ENCODE results near the gene ARL6.

ARL6 gene

GRCh38 chr3:97772926-97773325 lies 8.4 kb downstream of the ARL6 start:
- Histone ChIP-seq H3K9me3 (ENCODE audit: control insufficient read depth, insufficient read depth, low read length) (no peaks in the 10 kb centered on the region), H3K36me3 (ENCODE audit: control insufficient read depth, insufficient read depth, low read length) (peaks cover 21% of the 10 kb centered on the region), H3K4me1 (ENCODE audit: control insufficient read depth, insufficient read depth, low read length) (0 out of 2 replicates have a peak, but pooled peaks cover 6% of the 10 kb centered on the region), H3K9ac (ENCODE audit: low read depth, low read length) (no peak overlapping the region), H3K27me3 (ENCODE audit: control insufficient read depth, insufficient read depth, low read length) (no peaks in the 10 kb centered on the region), H3K4me3 (ENCODE audit: low read depth, low read length) (no peak overlapping the region), H3K27ac (ENCODE audit: low read depth, low read length) (no peak overlapping the region)

DNA sequence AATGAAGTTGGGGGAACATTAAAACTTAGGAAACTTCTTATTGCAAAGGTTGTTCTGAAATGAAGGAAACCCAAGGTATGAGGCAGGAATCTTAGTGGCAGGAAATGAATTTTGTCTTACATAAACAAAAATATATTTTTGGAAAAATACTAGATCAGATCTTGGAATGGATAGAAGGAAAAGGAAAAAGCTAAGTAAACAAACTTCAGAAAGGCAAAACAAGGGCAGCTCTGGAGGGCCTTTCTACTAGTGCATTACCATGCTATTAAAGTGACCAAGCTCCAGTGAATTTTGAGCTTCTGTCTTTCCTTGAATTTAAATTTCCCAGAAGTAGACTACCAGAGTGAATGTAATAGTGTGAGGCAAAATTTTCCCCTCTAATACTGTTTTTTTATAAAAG lies 13.6 kb downstream of the ARL6 start:
- Histone ChIP-seq H3K9me3 (ENCODE audit: control insufficient read depth, insufficient read depth, low read length) (no peaks in the 10 kb centered on the region), H3K4me1 (ENCODE audit: control insufficient read depth, insufficient read depth, low read length) (0 out of 2 replicates have a peak, but pooled peaks cover 6% of the 10 kb centered on the region), H3K27ac (ENCODE audit: low read depth, low read length) (no peak overlapping the region), H3K9ac (ENCODE audit: low read depth, low read length) (no peak overlapping the region), H3K4me3 (ENCODE audit: low read depth, low read length) (no peak overlapping the region), H3K36me3 (ENCODE audit: control insufficient read depth, insufficient read depth, low read length) (no peaks in the 10 kb centered on the region), H3K27me3 (ENCODE audit: control insufficient read depth, insufficient read depth, low read length) (no peaks in the 10 kb centered on the region)

DNA sequence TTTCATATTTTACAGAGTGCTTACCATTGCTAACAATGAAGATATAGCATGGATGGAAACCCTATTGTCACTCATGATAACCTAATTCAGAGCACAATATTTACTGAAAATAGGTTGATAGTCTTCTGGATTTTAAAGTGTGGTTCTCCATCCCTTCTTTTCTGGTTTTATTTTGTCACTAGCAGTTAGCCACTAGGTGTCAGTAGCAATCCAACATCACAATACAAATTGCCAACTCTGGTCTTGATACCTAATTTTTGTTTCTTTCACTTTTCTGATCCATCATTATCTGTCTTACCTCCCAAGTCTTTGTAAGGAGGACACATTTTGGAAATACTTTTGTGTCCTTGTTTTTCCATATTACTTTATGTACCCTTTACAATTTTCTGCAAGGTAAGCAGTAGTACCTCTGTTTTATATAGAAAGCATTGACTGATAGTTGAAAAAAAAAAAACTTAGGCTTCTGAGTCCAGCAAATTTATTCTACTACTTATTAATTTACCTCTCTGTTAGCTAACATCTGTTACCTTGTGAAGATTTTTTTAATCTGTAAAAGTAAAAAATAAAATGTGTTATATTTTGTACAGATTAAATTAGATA lies 29.0 kb downstream of the ARL6 start:
- no peaks in the 10 kb centered on the region for H3K27me3 ChIP-seq (ENCODE audit: control insufficient read depth, insufficient read depth, low read length)
- peaks cover 13% of the 10 kb centered on the region; the same call in 1 of the 2 replicates for H3K36me3 ChIP-seq (ENCODE audit: control insufficient read depth, insufficient read depth, low read length)
- H3K9ac ChIP-seq (ENCODE audit: low read depth, low read length): no peak overlapping the region
- H3K4me3 ChIP-seq (ENCODE audit: low read depth, low read length): no peak overlapping the region
- H3K4me1 ChIP-seq (ENCODE audit: control insufficient read depth, insufficient read depth, low read length): no peaks in the 10 kb centered on the region
- no peaks in the 10 kb centered on the region for H3K9me3 ChIP-seq (ENCODE audit: control insufficient read depth, insufficient read depth, low read length)
- H3K27ac ChIP-seq (ENCODE audit: low read depth, low read length): no peak overlapping the region

DNA sequence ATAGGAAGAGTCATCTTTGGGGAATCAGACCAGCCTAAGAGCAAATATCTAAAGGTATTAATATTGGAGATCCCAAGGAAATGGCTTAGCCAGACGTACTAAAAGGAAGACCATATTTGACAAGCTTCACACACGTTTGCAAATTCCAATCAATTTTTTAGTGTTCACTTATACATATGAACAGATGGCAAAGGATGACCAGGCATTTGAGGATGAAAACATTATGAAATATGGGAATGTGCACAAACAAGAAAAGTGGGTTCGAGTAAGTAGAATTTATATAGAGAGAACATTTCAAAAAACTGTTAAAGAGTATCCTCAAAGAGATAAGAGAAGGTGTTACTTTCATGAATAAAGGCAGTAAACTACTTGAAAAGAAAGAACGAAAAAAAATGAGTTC lies 31.4 kb downstream of the ARL6 start:
- no peak overlapping the region for H3K27ac ChIP-seq (ENCODE audit: low read depth, low read length)
- no peaks in the 10 kb centered on the region for H3K27me3 ChIP-seq (ENCODE audit: control insufficient read depth, insufficient read depth, low read length)
- no peaks in the 10 kb centered on the region for H3K4me1 ChIP-seq (ENCODE audit: control insufficient read depth, insufficient read depth, low read length)
- no peak overlapping the region for H3K9ac ChIP-seq (ENCODE audit: low read depth, low read length)
- no peak overlapping the region for H3K4me3 ChIP-seq (ENCODE audit: low read depth, low read length)
- no peaks in the 10 kb centered on the region for H3K9me3 ChIP-seq (ENCODE audit: control insufficient read depth, insufficient read depth, low read length)
- peaks cover 10% of the 10 kb centered on the region; the same call in 1 of the 2 replicates for H3K36me3 ChIP-seq (ENCODE audit: control insufficient read depth, insufficient read depth, low read length)

GRCh38 chr3:97804471-97804870 lies 39.9 kb downstream of the ARL6 start:
- Histone ChIP-seq H3K27me3 (ENCODE audit: control insufficient read depth, insufficient read depth, low read length) (no peaks in the 10 kb centered on the region), H3K9ac (ENCODE audit: low read depth, low read length) (no peak overlapping the region), H3K4me3 (ENCODE audit: low read depth, low read length) (no peak overlapping the region), H3K9me3 (ENCODE audit: control insufficient read depth, insufficient read depth, low read length) (no peaks in the 10 kb centered on the region), H3K4me1 (ENCODE audit: control insufficient read depth, insufficient read depth, low read length) (no peaks in the 10 kb centered on the region), H3K36me3 (ENCODE audit: control insufficient read depth, insufficient read depth, low read length) (no peaks in the 10 kb centered on the region), H3K27ac (ENCODE audit: low read depth, low read length) (no peak overlapping the region)

GRCh38 chr3:97810779-97811390 lies 46.3 kb downstream of the ARL6 start:
- Histone ChIP-seq H3K9me3 (ENCODE audit: control insufficient read depth, insufficient read depth, low read length) (no peaks in the 10 kb centered on the region), H3K4me1 (ENCODE audit: control insufficient read depth, insufficient read depth, low read length) (no peaks in the 10 kb centered on the region), H3K27me3 (ENCODE audit: control insufficient read depth, insufficient read depth, low read length) (no peaks in the 10 kb centered on the region), H3K9ac (ENCODE audit: low read depth, low read length) (no peak overlapping the region), H3K36me3 (ENCODE audit: control insufficient read depth, insufficient read depth, low read length) (no peaks in the 10 kb centered on the region), H3K27ac (ENCODE audit: low read depth, low read length) (no peak overlapping the region), H3K4me3 (ENCODE audit: low read depth, low read length) (no peak overlapping the region)

- H3K27ac ChIP-seq (ENCODE audit: low read depth, low read length): no peak overlapping the region
- H3K36me3 ChIP-seq (ENCODE audit: control insufficient read depth, insufficient read depth, low read length): no peaks in the 10 kb centered on the region
- H3K27me3 ChIP-seq (ENCODE audit: control insufficient read depth, insufficient read depth, low read length): peaks cover 2% of the 10 kb centered on the region
- no peak overlapping the region for H3K4me3 ChIP-seq (ENCODE audit: low read depth, low read length)
- no peak overlapping the region for H3K9ac ChIP-seq (ENCODE audit: low read depth, low read length)
- no peaks in the 10 kb centered on the region for H3K9me3 ChIP-seq (ENCODE audit: control insufficient read depth, insufficient read depth, low read length)
- H3K4me1 ChIP-seq (ENCODE audit: control insufficient read depth, insufficient read depth, low read length): no peaks in the 10 kb centered on the region
These were observed 50.8 kb downstream of the ARL6 start for GRCh38 chr3:97815149-97815917.

GRCh38 chr3:97816811-97817210 lies 52.3 kb downstream of the ARL6 start:
- Histone ChIP-seq H3K27me3 (ENCODE audit: control insufficient read depth, insufficient read depth, low read length) (peaks cover 14% of the 10 kb centered on the region), H3K9ac (ENCODE audit: low read depth, low read length) (no peak overlapping the region), H3K36me3 (ENCODE audit: control insufficient read depth, insufficient read depth, low read length) (no peaks in the 10 kb centered on the region), H3K4me1 (ENCODE audit: control insufficient read depth, insufficient read depth, low read length) (no peaks in the 10 kb centered on the region), H3K4me3 (ENCODE audit: low read depth, low read length) (no peak overlapping the region), H3K9me3 (ENCODE audit: control insufficient read depth, insufficient read depth, low read length) (no peaks in the 10 kb centered on the region), H3K27ac (ENCODE audit: low read depth, low read length) (no peak overlapping the region)

DNA sequence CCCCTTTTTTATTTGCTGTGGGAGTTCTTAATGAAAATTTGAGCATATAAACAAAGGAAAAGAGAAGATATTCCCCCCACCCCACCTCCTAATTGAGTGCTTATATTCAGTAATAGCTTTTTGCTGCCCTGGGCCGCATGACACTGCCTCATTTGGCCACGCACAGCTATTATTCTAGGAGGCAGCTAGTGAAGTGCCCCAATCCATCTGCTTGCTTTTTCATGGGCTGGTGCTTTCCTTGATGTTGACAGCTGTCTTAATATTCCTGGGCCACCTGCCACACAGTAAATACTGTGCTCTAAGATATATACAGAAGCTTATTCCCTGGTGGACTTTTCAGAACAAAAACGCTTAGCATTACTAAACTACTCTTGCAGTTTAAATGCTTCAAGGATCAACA lies 53.4 kb downstream of the ARL6 start:
- no peaks in the 10 kb centered on the region for H3K36me3 ChIP-seq (ENCODE audit: control insufficient read depth, insufficient read depth, low read length)
- peaks cover 20% of the 10 kb centered on the region for H3K27me3 ChIP-seq (ENCODE audit: control insufficient read depth, insufficient read depth, low read length)
- H3K9ac ChIP-seq (ENCODE audit: low read depth, low read length): no peak overlapping the region
- peaks cover 2% of the 10 kb centered on the region; the same call in 1 of the 2 replicates for H3K4me1 ChIP-seq (ENCODE audit: control insufficient read depth, insufficient read depth, low read length)
- H3K4me3 ChIP-seq (ENCODE audit: low read depth, low read length): no peak overlapping the region
- H3K27ac ChIP-seq (ENCODE audit: low read depth, low read length): no peak overlapping the region
- no peaks in the 10 kb centered on the region for H3K9me3 ChIP-seq (ENCODE audit: control insufficient read depth, insufficient read depth, low read length)

DNA sequence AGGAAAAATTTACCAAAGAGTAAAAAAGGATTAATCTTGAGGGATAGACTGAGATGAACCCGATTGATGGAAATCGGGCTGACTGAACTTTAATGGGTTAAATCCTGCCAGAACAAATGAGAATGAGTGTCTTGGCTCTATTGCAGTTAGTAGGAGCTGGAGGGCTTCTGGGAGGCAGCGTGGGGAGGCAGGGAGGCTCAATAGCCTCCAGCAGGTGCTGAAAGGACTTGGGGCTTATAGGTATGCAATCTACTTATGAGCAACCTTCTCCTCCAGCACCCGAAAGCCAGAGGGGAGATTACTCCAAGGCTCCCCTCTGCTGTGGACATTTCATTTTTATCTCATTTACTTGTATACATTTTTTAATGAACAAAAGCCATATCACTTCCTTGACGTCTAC lies 56.2 kb downstream of the ARL6 start:
- H3K9me3 ChIP-seq (ENCODE audit: control insufficient read depth, insufficient read depth, low read length): no peaks in the 10 kb centered on the region
- H3K27ac ChIP-seq (ENCODE audit: low read depth, low read length): no peak overlapping the region
- H3K9ac ChIP-seq (ENCODE audit: low read depth, low read length): no peak overlapping the region
- peak overlapping the region; percentile 93 for H3K4me3 ChIP-seq (ENCODE audit: low read depth, low read length)
- no peaks in the 10 kb centered on the region for H3K36me3 ChIP-seq (ENCODE audit: control insufficient read depth, insufficient read depth, low read length)
- peaks cover 28% of the 10 kb centered on the region for H3K27me3 ChIP-seq (ENCODE audit: control insufficient read depth, insufficient read depth, low read length)
- peaks cover 7% of the 10 kb centered on the region for H3K4me1 ChIP-seq (ENCODE audit: control insufficient read depth, insufficient read depth, low read length)

DNA sequence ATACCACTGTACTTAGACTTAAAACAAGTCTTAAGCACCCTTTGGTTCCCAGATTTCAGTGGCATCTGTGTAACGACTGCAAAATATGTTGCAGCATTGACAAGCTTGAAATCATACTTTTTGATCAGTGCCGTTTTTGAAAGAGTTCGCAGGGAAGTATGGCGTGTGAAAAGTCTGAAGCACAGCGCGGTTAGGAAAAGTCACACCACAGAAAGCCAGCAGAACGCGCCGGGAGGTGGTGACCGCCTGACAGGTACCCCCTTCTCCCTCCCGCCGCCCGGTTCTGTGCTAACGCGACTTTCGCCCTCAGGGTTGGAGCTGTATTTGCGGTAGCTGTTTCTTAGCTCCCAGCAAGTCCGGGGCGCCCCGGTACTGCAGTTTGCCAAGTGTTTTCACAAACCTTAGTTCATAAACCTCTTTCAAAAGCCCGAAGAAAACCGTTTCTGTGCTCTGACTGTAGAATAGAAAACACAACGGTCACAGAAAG lies 56.8 kb downstream of the ARL6 start:
- peak overlapping the region; percentile 43 for H3K27ac ChIP-seq (ENCODE audit: low read depth, low read length)
- H3K27me3 ChIP-seq (ENCODE audit: control insufficient read depth, insufficient read depth, low read length): peaks cover 28% of the 10 kb centered on the region
- peak overlapping the region; percentile 93 for H3K4me3 ChIP-seq (ENCODE audit: low read depth, low read length)
- no peaks in the 10 kb centered on the region for H3K9me3 ChIP-seq (ENCODE audit: control insufficient read depth, insufficient read depth, low read length)
- H3K4me1 ChIP-seq (ENCODE audit: control insufficient read depth, insufficient read depth, low read length): peaks cover 7% of the 10 kb centered on the region
- no peaks in the 10 kb centered on the region for H3K36me3 ChIP-seq (ENCODE audit: control insufficient read depth, insufficient read depth, low read length)
- H3K9ac ChIP-seq (ENCODE audit: low read depth, low read length): no peak overlapping the region
